GM19463 (cell line): Measurements from ENCODE around the gene GSDME.

Experiments used
- ATAC-seq: cut with Tn5 transposase; IDR thresholded peaks from one replicate; pipeline ENCODE4 v1.9.1; 2021; ENCODE audit warnings: mild to moderate bottlenecking, moderate library complexity; ENCODE audit not compliant: unreplicated experiment

Gene GSDME

GRCh38 chr7:24707988-24708615, 49.2 kb downstream of the GSDME start:
- ATAC-seq: no peak

DNA sequence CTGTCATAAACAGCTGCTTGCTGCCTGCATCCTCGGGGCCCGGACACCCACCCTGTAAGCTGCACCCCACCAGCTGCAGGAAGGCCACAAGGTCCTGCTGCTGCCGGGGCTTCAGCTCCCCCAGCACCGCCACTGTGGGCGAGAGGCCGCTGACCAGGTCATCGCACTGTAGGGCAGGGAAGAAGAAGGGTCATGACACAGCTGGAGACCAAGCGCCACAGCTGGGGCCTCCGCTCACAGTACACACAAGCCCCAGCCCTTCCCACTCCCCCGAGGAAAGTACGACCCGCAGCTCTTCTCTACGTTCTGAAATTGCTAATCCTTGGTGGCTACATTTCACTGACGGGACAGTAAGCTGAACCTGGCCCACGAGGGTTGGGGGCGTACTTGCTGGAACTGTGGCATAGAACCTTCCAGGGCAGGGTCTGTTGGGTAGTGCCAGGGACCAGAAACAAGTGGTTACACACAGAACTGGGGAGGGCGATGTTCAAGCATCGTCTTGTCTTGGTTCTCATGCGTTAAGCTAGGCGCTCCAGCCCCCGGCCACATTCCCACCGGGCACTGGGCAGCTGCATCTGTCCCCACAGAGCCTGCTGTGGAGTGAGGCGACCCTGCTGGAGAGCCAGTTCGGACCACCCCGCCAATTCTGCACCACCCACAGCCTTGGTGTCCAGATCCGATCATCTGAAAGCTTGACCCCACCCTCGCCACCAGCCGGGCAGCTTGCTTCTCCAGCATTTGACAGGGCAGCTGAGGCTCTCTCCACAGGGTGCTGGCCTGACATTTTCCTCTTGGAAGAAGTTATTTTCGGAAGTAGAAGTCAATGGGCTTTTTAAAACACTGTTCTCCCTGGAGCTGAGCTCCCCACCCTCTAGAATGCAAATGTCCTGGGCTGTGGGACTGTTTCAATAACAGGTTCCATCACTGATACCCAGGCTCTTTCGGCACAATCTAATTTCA, 50.8 kb downstream of the GSDME start:
- no peak for ATAC-seq

DNA sequence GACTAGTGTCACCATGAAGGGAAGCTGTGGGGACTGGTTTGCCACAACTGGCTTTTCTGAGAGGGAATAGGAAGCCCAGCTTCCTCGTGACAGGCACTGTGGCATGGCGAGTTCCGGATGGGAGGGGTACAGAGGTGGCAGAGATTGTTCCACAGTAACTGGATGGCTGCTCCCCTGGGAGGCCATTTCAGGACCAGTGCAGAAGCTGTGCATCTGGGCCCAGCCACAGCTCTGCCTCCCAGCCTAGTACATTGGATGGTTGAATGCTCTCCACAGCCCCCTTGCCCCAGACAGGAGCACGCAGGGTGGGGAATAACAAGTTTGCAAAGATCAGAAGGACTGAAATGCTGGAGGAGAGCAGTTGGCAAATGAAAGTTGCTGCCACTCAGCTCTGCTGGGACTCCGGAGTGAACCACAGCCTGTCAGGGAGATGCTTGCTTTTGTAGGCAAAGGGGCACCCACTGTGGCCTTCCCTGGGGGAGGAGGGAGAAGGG, 51.8 kb downstream of the GSDME start:
- no peak for ATAC-seq

DNA sequence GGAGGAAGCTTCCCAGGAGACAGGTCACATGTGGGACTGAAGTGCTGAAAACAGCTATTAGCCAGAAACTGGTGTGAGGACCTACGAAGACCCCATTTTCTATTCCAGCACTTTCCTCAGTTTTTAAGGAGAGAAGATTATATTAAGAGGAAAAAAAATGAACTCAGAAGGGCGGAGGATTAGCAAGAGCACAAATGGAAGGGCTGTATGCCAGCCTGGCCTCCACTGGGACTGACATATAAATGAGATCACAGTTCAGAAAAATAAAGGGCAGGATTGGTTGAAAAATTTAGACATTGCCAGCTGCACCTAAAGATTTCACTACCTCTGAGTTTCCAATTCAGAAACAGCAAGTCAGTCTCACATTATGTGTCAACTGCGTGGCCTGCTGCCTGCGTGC, 53.0 kb downstream of the GSDME start:
- no peak for ATAC-seq

DNA sequence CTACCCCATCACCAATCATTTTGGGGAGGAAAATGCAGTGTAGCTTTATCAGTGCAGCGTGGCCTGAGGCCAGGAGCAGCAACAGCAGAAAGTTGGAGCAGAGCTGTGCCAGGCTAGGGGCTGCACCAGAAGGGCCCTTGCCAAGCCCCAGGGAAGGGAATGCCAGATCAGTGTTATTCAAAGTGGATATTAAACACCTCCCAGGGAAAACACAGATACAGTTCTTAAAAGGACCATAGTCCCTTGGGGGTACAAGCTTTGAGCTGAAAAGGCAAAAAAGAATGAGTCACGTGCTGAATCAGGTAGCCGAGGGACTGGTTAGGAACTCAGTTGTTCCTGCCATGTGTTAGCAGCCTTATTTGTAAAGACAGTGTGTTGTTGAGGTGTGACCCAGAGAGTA, 54.0 kb downstream of the GSDME start:
- no peak for ATAC-seq

- ATAC-seq: no peak
Measured at GRCh38 chr7:24702755-24703154, 54.5 kb downstream of the GSDME start.

GRCh38 chr7:24701261-24702235, 55.7 kb downstream of the GSDME start:
- ATAC-seq: no peak

GRCh38 chr7:24700521-24701260, 56.6 kb downstream of the GSDME start:
- ATAC-seq: no peak

DNA sequence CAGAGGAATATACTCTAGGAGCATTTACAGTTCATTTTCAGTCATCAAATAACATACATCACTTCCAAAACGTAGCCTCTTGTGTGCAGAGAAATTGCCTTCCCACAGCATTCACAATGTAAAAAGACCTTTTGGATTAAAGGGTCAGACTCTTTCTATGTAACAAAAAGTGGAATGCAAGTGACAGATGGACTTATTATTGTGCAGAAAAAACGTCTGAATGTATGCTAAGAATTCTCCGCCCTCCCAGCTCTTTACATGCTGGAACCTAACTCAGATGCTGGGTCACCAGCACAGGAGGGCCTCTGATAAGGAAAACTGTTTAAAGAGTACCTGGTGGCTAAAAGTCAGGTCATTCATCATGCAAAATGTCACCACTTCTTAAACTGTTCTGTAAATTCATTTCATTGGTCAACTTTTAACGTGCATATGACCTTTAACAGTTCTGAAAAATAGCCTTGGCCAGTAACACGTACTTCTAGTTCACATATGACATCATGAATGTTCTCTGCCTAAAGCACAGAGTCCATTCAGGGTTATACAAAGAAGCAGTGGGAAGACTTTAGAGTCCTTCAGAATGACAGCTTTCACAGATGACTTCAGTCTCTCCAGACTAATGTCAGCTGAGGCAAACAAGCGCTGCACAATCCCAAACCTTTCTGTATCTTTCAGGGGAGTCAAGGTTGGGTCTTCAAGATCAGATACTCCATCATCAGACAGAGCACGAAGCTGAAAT, 58.6 kb downstream of the GSDME start:
- no peak for ATAC-seq

DNA sequence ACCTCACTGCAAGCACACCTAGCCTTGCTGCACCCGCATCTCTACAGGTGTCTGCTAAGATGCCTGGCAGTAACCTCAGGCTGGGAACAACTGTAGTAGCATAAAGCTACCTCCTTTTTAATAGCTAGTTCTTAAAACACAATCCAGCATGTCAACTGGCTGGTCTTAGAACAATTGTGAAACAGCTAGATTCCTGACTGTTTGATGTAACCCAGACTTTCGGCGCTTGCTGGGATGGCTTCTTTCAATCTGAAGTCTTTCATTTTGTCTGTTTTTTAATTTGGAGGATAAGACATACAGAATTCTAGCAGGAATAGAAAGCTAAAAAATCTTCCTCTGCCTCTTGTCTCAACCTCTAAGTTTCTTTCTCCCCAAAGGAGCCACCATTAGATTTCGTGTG, 59.8 kb downstream of the GSDME start:
- ATAC-seq: no peak

DNA sequence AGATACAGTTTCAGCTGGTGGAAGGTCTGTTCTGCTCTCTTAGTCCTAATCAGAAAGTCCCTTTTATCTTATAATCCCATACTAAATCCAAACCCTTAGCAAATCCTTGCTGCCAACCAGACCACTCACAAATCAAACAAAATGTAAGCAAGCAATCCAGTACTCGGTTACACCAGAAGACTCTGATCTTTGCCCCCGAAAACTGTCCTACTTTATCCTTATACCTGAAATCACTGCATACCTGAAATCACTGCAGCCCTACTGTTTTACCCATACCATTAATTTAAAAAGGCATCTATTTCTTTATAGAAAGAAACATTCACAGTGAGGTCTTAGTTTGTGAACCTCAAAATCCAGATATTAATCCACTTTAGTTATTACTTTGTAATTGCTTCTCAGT, 64.7 kb downstream of the GSDME start:
- ATAC-seq: no peak

DNA sequence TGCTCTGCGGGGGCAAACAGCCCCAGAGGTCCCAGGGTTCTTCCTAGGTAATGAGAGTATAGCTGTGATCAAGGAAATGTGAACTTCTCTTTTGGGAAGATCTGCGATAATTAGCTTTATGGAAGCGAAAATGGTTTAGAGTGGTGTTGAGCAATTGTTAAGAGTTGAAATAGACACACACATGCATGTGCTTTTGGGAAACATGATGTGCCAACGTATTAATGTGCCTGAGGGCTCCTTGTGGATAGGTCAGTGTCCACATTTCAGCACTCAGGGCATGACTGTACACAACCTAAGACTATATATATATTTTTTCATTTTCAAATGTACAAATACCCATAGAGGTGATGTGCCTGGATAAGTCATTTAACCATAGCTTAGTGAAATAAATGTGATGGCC, 67.0 kb downstream of the GSDME start:
- ATAC-seq: no peak

- no peak for ATAC-seq
Measured at GRCh38 chr7:24685708-24686107, 71.6 kb downstream of the GSDME start.

DNA sequence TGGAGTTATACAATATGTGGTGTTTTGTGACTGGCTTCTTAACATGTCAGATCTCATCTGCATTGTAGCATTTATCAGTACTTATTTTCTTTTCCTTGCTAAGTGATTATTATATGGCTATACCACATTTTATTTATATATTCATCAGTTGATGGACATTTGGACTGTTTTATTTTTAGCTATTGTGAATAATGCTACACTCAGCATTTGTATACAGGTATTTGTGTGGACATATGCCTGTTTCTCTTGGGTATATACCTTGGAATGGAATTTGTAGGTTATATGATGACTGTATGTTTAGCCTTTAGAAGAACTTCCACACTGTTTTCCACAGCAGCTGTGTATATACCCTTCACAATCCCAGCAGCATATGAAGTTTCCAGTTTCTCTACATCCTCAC, 86.5 kb downstream of the GSDME start:
- no peak for ATAC-seq

DNA sequence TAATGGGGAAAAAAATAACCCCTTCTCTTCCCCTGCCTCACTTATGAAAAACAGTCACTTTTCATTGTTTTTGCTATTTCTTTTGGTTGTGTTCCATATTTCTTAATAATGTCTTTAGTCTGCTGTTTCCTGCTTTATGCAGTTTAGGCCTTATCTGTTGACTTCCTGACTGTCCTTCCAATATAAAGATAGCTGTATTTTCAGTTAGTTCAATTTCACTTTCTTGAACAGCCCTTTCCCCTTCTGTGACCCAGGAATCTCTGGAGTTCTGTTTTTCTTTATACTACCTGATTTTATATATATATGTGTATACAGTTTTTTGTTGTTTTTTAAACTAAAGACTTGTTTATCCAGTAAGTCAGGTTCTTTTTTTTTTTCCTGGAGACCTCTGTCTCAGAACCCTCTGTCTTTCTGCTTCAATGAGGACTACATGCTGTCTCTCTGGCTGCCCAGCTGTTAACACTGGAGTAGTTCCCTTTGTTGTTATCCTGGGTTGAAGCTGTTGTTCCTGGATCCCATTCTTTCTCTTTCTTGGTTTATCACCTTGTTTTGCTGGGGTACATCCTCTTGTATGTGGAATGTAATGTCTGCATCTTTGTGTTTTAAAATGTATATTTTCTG, 87.2 kb downstream of the GSDME start:
- no peak for ATAC-seq

DNA sequence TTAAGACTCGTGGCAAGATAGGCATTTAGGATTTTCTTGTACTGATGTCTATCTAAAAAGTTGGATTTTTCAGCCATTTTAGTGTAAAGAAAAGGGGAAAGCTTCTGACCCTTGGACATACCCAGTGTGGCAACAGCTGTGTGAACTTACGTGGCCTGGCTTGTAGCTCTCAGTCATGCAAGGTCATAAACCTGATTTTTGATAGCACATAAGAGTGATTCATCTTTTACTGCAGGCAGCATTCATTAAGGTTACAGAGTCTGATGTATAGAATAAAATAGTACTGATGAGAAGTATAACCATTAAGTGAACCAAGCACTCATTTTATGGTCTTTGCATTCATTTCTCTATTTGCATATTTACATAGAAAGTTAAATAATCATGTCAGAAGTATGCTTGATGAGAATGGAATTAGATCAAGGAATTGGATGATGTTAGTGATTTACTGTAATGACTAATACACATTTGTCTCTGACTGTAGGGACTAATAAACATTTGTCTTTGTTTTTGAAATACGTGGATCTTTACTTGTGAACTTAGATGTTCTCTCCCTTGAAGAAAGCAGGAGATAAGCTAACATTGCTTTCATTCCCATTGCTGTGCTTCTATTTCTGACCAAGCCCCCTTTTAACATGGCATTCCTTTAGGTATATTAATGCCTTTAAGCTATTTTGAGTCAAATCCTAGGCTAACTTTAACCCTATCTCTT, 88.2 kb downstream of the GSDME start:
- ATAC-seq: no peak

- ATAC-seq: no peak
Measured at GRCh38 chr7:24665564-24666294, 91.5 kb downstream of the GSDME start.

DNA sequence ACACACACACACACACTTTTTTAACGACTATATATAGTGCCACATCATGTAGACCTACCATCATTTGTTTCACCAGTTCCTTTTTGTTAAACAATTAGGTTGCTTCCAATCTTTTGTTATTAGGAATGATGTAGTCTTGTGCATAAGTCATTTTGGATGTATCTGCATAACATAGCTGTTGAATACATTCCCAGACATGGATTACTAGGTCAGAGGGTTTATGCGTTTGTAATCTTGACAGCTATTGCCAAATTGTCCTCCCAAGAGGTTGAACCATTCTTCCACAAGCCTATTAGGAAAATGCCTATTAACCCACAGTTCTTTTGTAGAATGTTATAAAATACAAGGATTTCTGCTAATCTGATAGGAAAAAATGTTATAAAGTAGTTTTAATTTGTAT, 96.7 kb downstream of the GSDME start:
- ATAC-seq: no peak
